DOHH2 (cell line): ENCODE results near the gene MRPS18C.

Source experiments
- H3F3A ChIP-seq: fragments of 200-600 bp; sonication (generic), shearing (Covaris generic); 2 replicates; pipeline ENCODE4 v1.6.0; 2016; ENCODE audit warnings: antibody characterized with exemption, mild to moderate bottlenecking; ENCODE audit not compliant: control insufficient read depth, insufficient read depth
- H3K27ac ChIP-seq: fragments of 200-600 bp; sonication (generic); 2 replicates; pipeline ENCODE4 v1.5.1; 2014; ENCODE audit warnings: low read depth, mild to moderate bottlenecking, low read length, moderate library complexity
- H3K27me3 ChIP-seq: fragments of 200-600 bp; sonication (generic); 2 replicates; pipeline ENCODE4 v1.6.1; 2014; ENCODE audit warnings: mild to moderate bottlenecking, low read length, mixed read lengths; ENCODE audit not compliant: control insufficient read depth
- H3K36me3 ChIP-seq: fragments of 200-600 bp; sonication (generic); 2 replicates; pipeline ENCODE4 v1.6.1; 2014; ENCODE audit warnings: mild to moderate bottlenecking, low read length, moderate library complexity, mixed read lengths; ENCODE audit not compliant: control insufficient read depth
- H3K4me1 ChIP-seq: fragments of 200-600 bp; sonication (generic); 2 replicates; pipeline ENCODE4 v1.6.1; 2014; ENCODE audit warnings: mild to moderate bottlenecking, low read length, mixed read lengths; ENCODE audit not compliant: control insufficient read depth
- H3K4me2 ChIP-seq: fragments of 200-600 bp; sonication (generic); 2 replicates; pipeline ENCODE4 v1.6.0; 2014; ENCODE audit warnings: mild to moderate bottlenecking, low read length, moderate library complexity
- H3K4me3 ChIP-seq: fragments of 200-600 bp; sonication (generic); 2 replicates; pipeline ENCODE4 v1.5.1; 2014; ENCODE audit warnings: mild to moderate bottlenecking, low read length, mixed read lengths
- H3K79me2 ChIP-seq: fragments of 200-600 bp; sonication (generic); 2 replicates; pipeline ENCODE4 v1.6.1; 2014; ENCODE audit warnings: mild to moderate bottlenecking, low read length, mixed read lengths; ENCODE audit not compliant: control insufficient read depth
- H3K9me2 ChIP-seq: fragments of 200-600 bp; sonication (generic); replicated peaks from 2 replicates; pipeline ENCODE4 v1.6.1; 2014; ENCODE audit warnings: mild to moderate bottlenecking, low read length, mixed read lengths; ENCODE audit not compliant: control insufficient read depth
- H3K9me3 ChIP-seq: fragments of 200-600 bp; sonication (generic); 2 replicates; pipeline ENCODE4 v1.6.1; 2014; ENCODE audit warnings: antibody characterized with exemption, low read length, mixed read lengths; ENCODE audit not compliant: control insufficient read depth, insufficient read depth
- H4K20me1 ChIP-seq: fragments of 200-600 bp; sonication (generic); 2 replicates; pipeline ENCODE4 v1.6.0; 2014; ENCODE audit warnings: low read depth, mild to moderate bottlenecking, antibody characterized with exemption, low read length, moderate library complexity; ENCODE audit not compliant: control insufficient read depth, insufficient read depth
- CTCF ChIP-seq: fragments of 200-600 bp; sonication (generic); IDR thresholded peaks from one replicate; pipeline ENCODE4 v1.5.1; 2014; ENCODE audit warnings: antibody characterized with exemption, mild to moderate bottlenecking, low read depth, low read length; ENCODE audit not compliant: poor library complexity, severe bottlenecking
- EZH2phosphoT487 ChIP-seq: fragments of 200-600 bp; sonication (generic); IDR thresholded peaks from 2 replicates; pipeline ENCODE4 v1.6.1; 2017; ENCODE audit warnings: borderline replicate concordance, mild to moderate bottlenecking, antibody characterized with exemption, low read length, moderate library complexity, mixed read lengths

Gene MRPS18C

GRCh38 chr4:83417566-83417965, 38.3 kb upstream of the MRPS18C start:
- H3K27me3 ChIP-seq, result no peaks in the 10 kb centered on the region
- no peak for TF ChIP-seq CTCF
- TF ChIP-seq EZH2phosphoT487, result no peak
- H3K9me3 ChIP-seq, result no peaks in the 10 kb centered on the region
- H3F3A ChIP-seq, result no peaks in the 10 kb centered on the region
- H3K36me3 ChIP-seq, result peaks cover 81% of the 10 kb centered on the region
- H4K20me1 ChIP-seq, result no peaks in the 10 kb centered on the region
- no peaks in the 10 kb centered on the region for H3K9me2 ChIP-seq
- H3K27ac ChIP-seq, result no peak overlapping the region
- no peak overlapping the region for H3K4me3 ChIP-seq
- no peak overlapping the region for H3K4me2 ChIP-seq
- no peaks in the 10 kb centered on the region for H3K4me1 ChIP-seq
- no peaks in the 10 kb centered on the region for H3K79me2 ChIP-seq

- TF ChIP-seq CTCF (no peak), EZH2phosphoT487 (no peak)
- Histone ChIP-seq H3K36me3 (peaks cover 80% of the 10 kb centered on the region), H3K4me1 (no peaks in the 10 kb centered on the region)
These were observed 37.6 kb upstream of the MRPS18C start for GRCh38 chr4:83418211-83418610.

GRCh38 chr4:83431200-83431599, 24.7 kb upstream of the MRPS18C start:
- no peaks in the 10 kb centered on the region for H3K9me2 ChIP-seq

More at GRCh38 chr4:83418211-83418610, 37.6 kb upstream of the MRPS18C start:
- Histone ChIP-seq H3K9me2 (no peaks in the 10 kb centered on the region), H3K4me2 (no peak overlapping the region), H4K20me1 (no peaks in the 10 kb centered on the region), H3K79me2 (no peaks in the 10 kb centered on the region), H3K27me3 (no peaks in the 10 kb centered on the region), H3K4me3 (no peak overlapping the region), H3F3A (no peaks in the 10 kb centered on the region), H3K27ac (no peak overlapping the region), H3K9me3 (no peaks in the 10 kb centered on the region)

More at GRCh38 chr4:83431200-83431599, 24.7 kb upstream of the MRPS18C start:
- no peaks in the 10 kb centered on the region for H3K27me3 ChIP-seq
- TF ChIP-seq EZH2phosphoT487 (no peak), CTCF (no peak)
- H3K79me2 ChIP-seq, result no peaks in the 10 kb centered on the region
- no peaks in the 10 kb centered on the region for H3K9me3 ChIP-seq
- H4K20me1 ChIP-seq, result no peaks in the 10 kb centered on the region
- peaks cover 11% of the 10 kb centered on the region; the same call in 1 of the 2 replicates for H3F3A ChIP-seq
- peaks cover 63% of the 10 kb centered on the region for H3K36me3 ChIP-seq
- H3K4me3 ChIP-seq, result no peak overlapping the region
- H3K4me2 ChIP-seq, result no peak overlapping the region
- no peak overlapping the region for H3K27ac ChIP-seq
- H3K4me1 ChIP-seq, result peaks cover 11% of the 10 kb centered on the region
